Loucy (cell line): ENCODE measurements around the gene SLC9A2.

Experiments
- H2AFZ ChIP-seq: fragments of 200-600 bp; sonication (generic); 2 replicates; pipeline ENCODE4 v1.6.0; 2016; ENCODE audit warnings: antibody characterized with exemption, mild to moderate bottlenecking, low read length, moderate library complexity
- H3F3A ChIP-seq: fragments of 200-600 bp; 2 replicates; pipeline ENCODE4 v1.6.0; 2016; ENCODE audit warnings: antibody characterized with exemption, low read depth, mild to moderate bottlenecking
- H3K27me3 ChIP-seq: fragments of 200-600 bp; sonication (generic); 2 replicates; pipeline ENCODE4 v1.6.1; 2014; ENCODE audit warnings: low read length, mild to moderate bottlenecking; ENCODE audit not compliant: insufficient read depth, poor library complexity, severe bottlenecking
- H3K36me3 ChIP-seq: fragments of 200-600 bp; sonication (generic); 2 replicates; pipeline ENCODE4 v1.6.1; 2016; ENCODE audit warnings: low read length; ENCODE audit not compliant: insufficient read depth
- H3K4me1 ChIP-seq: fragments of 200-600 bp; sonication (generic); 2 replicates; pipeline ENCODE4 v1.5.1; 2014; ENCODE audit warnings: low read length, mild to moderate bottlenecking; ENCODE audit not compliant: insufficient read depth, poor library complexity, severe bottlenecking
- H3K4me2 ChIP-seq: fragments of 200-600 bp; sonication (generic); 2 replicates; pipeline ENCODE4 v1.6.0; 2014; ENCODE audit warnings: antibody characterized with exemption, low read length, low read depth, mild to moderate bottlenecking; ENCODE audit not compliant: poor library complexity, severe bottlenecking
- H3K4me3 ChIP-seq: fragments of 200-600 bp; sonication (generic); 2 replicates; pipeline ENCODE4 v1.5.1; 2014; ENCODE audit warnings: low read length, mild to moderate bottlenecking, mixed read lengths; ENCODE audit not compliant: poor library complexity, severe bottlenecking
- H3K79me2 ChIP-seq: fragments of 200-600 bp; sonication (generic); 2 replicates; pipeline ENCODE4 v1.6.1; 2014; ENCODE audit warnings: low read length; ENCODE audit not compliant: insufficient read depth
- H3K9ac ChIP-seq: fragments of 200-600 bp; sonication (generic); 2 replicates; pipeline ENCODE4 v1.6.0; 2014; ENCODE audit warnings: mild to moderate bottlenecking, low read depth, low read length, moderate library complexity; ENCODE audit not compliant: poor library complexity, severe bottlenecking
- H3K9me2 ChIP-seq: fragments of 200-600 bp; sonication (generic); replicated peaks from 2 replicates; pipeline ENCODE4 v1.6.1; 2016; ENCODE audit warnings: low read depth, low read length, mixed read lengths
- H3K9me3 ChIP-seq: fragments of 200-600 bp; sonication (generic); 2 replicates; pipeline ENCODE4 v1.6.1; 2014; ENCODE audit warnings: mild to moderate bottlenecking, antibody characterized with exemption, low read length, low read depth; ENCODE audit not compliant: insufficient read depth
- H4K20me1 ChIP-seq: fragments of 200-600 bp; sonication (generic); 2 replicates; pipeline ENCODE4 v1.6.0; 2014; ENCODE audit warnings: antibody characterized with exemption, low read length, mild to moderate bottlenecking; ENCODE audit not compliant: insufficient read depth, poor library complexity, severe bottlenecking
- CTCF ChIP-seq: fragments of 200-600 bp; sonication (generic); conservative IDR thresholded peaks from 2 replicates; pipeline ENCODE4 v1.5.1; 2014; ENCODE audit warnings: mild to moderate bottlenecking, antibody characterized with exemption, low read length
- EZH2phosphoT487 ChIP-seq: fragments of 200-600 bp; IDR thresholded peaks from 2 replicates; pipeline ENCODE4 v1.6.1; 2018; ENCODE audit warnings: antibody characterized with exemption, mild to moderate bottlenecking, moderate library complexity, borderline replicate concordance

Gene SLC9A2

GRCh38 chr2:102669401-102669800 is 50.0 kb downstream of the SLC9A2 start:
- no peak overlapping the region for H2AFZ ChIP-seq
- H3K79me2 ChIP-seq = no peaks in the 10 kb centered on the region
- H3K36me3 ChIP-seq = no peaks in the 10 kb centered on the region
- no peaks in the 10 kb centered on the region for H3K4me1 ChIP-seq
- H3K4me2 ChIP-seq = no peak overlapping the region
- no peaks in the 10 kb centered on the region for H4K20me1 ChIP-seq
- H3K27me3 ChIP-seq = no peaks in the 10 kb centered on the region
- no peaks in the 10 kb centered on the region for H3K9me3 ChIP-seq
- H3K9me2 ChIP-seq = no peaks in the 10 kb centered on the region
- TF ChIP-seq CTCF (no peak), EZH2phosphoT487 (no peak)
- H3K9ac ChIP-seq = no peak overlapping the region
- H3F3A ChIP-seq = no peaks in the 10 kb centered on the region
- H3K4me3 ChIP-seq = no peak overlapping the region

- Histone ChIP-seq H3K4me2 (no peak overlapping the region), H4K20me1 (no peaks in the 10 kb centered on the region), H3K9ac (no peak overlapping the region), H3K4me3 (no peak overlapping the region), H3K9me3 (no peaks in the 10 kb centered on the region), H2AFZ (no peak overlapping the region), H3K27me3 (no peaks in the 10 kb centered on the region), H3K9me2 (no peaks in the 10 kb centered on the region), H3K36me3 (no peaks in the 10 kb centered on the region), H3K4me1 (no peaks in the 10 kb centered on the region), H3F3A (no peaks in the 10 kb centered on the region), H3K79me2 (no peaks in the 10 kb centered on the region)
- TF ChIP-seq EZH2phosphoT487 (no peak), CTCF (no peak)
These were observed 52.9 kb downstream of the SLC9A2 start for GRCh38 chr2:102672107-102672776.

GRCh38 chr2:102674370-102674769 is 55.0 kb downstream of the SLC9A2 start:
- H3K9ac ChIP-seq = no peak overlapping the region
- no peaks in the 10 kb centered on the region for H4K20me1 ChIP-seq
- H3K9me2 ChIP-seq = no peaks in the 10 kb centered on the region
- H3K36me3 ChIP-seq = no peaks in the 10 kb centered on the region
- H3K27me3 ChIP-seq = no peaks in the 10 kb centered on the region
- H3K4me2 ChIP-seq = no peak overlapping the region
- H3K9me3 ChIP-seq = no peaks in the 10 kb centered on the region
- no peak overlapping the region for H2AFZ ChIP-seq
- H3F3A ChIP-seq = no peaks in the 10 kb centered on the region
- no peaks in the 10 kb centered on the region for H3K79me2 ChIP-seq
- H3K4me1 ChIP-seq = no peaks in the 10 kb centered on the region
- TF ChIP-seq EZH2phosphoT487 (no peak), CTCF (no peak)
- H3K4me3 ChIP-seq = no peak overlapping the region
